Smooth muscle cell (in vitro differentiated cells): ENCODE data around the gene IKBKG. TPM values are rescaled to one million over a fixed set of nuclear protein-coding genes. Genes with fewer than 3 reads are reported as not detected.

Experiments
- DNase-seq: peaks from one replicate; lab custom pipeline; 2025; ENCODE audit not compliant: unreplicated experiment; lab: John Stamatoyannopoulos, UW
- H2AFZ ChIP-seq: fragments of 200-600 bp; sonication (generic); 2 replicates; pipeline ENCODE4 v1.6.0; 2016; ENCODE audit warnings: antibody characterized with exemption, low read depth, mild to moderate bottlenecking
- H3F3A ChIP-seq: fragments of 200-600 bp; sonication (generic); 2 replicates; pipeline ENCODE4 v1.6.0; 2017; ENCODE audit warnings: antibody characterized with exemption, low read depth
- H3K27ac ChIP-seq: fragments of 200-600 bp; sonication (generic); 2 replicates; pipeline ENCODE4 v1.5.1; 2016; ENCODE audit warnings: low read depth, mild to moderate bottlenecking
- H3K27me3 ChIP-seq: fragments of 200-600 bp; sonication (generic); 2 replicates; pipeline ENCODE4 v1.6.1; 2016; ENCODE audit warnings: low read depth, mild to moderate bottlenecking
- H3K36me3 ChIP-seq: fragments of 200-600 bp; sonication (generic); 2 replicates; pipeline ENCODE4 v1.5.1; 2016; ENCODE audit warnings: low read depth
- H3K4me1 ChIP-seq: fragments of 200-600 bp; sonication (generic); 2 replicates; pipeline ENCODE4 v1.5.1; 2016; ENCODE audit warnings: low read depth
- H3K4me2 ChIP-seq: fragments of 200-600 bp; sonication (generic); 2 replicates; pipeline ENCODE4 v1.6.0; 2016; ENCODE audit warnings: mild to moderate bottlenecking
- H3K4me3 ChIP-seq: fragments of 200-600 bp; sonication (generic); 2 replicates; pipeline ENCODE4 v1.5.1; 2016; ENCODE audit warnings: mild to moderate bottlenecking
- H3K79me2 ChIP-seq: fragments of 200-600 bp; sonication (generic); 2 replicates; pipeline ENCODE4 v1.6.0; 2016; ENCODE audit warnings: low read depth, mild to moderate bottlenecking
- H3K9ac ChIP-seq: fragments of 200-600 bp; sonication (generic); 2 replicates; pipeline ENCODE4 v1.6.0; 2016; ENCODE audit warnings: low read depth
- H3K9me3 ChIP-seq: fragments of 200-600 bp; sonication (generic); replicated peaks from 2 replicates; pipeline ENCODE4 v1.5.1; 2016; ENCODE audit warnings: low read depth
- H4K20me1 ChIP-seq: fragments of 200-600 bp; sonication (generic); 2 replicates; pipeline ENCODE4 v1.6.0; 2016; ENCODE audit warnings: low read depth
- CTCF ChIP-seq: fragments of 200-600 bp; sonication (generic); IDR thresholded peaks from 2 replicates; pipeline ENCODE4 v1.5.1; 2017; ENCODE audit warnings: borderline replicate concordance, mild to moderate bottlenecking, antibody characterized with exemption; ENCODE audit not compliant: insufficient read depth, poor library complexity, severe bottlenecking
- whole genome bisulfite sequencing: methylation state at CpG from one replicate; pipeline ENCODE4 v1.1.7; 2016; ENCODE audit warnings: low lambda C conversion rate; 5-methylcytosine and 5-hydroxymethylcytosine counted together
- polyA plus RNA-seq: library from polyadenylated mRNA; unstranded; fragments of >200 nt; fragmentation: Nextera tagmentation; extraction: Ambion mirVana; gene quantifications from 2 replicates; pipeline ENCODE4 v1.2.1, GENCODE V29; 2016
- total RNA-seq: library from RNA; depleted of rRNA; stranded (reverse); fragments of >200 nt; gene quantifications from 2 replicates; pipeline ENCODE4 v1.2.3, GENCODE V29; 2014

Gene IKBKG
- total and polyA plus RNA-seq, 2 experiments from 2014 or later, result 12.5 to 25.4 TPM

- no peaks in the 10 kb centered on the region for H3K27me3 ChIP-seq
- H3K4me2 ChIP-seq, result no peak overlapping the region
- H2AFZ ChIP-seq, result no peak overlapping the region
- H3K27ac ChIP-seq, result peak overlapping the region; percentile 82
- H3K9ac ChIP-seq, result peak overlapping the region; percentile 11
- TF ChIP-seq CTCF, result no peak
- no peak for DNase-seq
- H3K4me1 ChIP-seq, result no peaks in the 10 kb centered on the region
- peaks cover 2% of the 10 kb centered on the region for H3F3A ChIP-seq
- no peaks in the 10 kb centered on the region for H4K20me1 ChIP-seq
- 45% methylated on average over 12 of the region's 12 CpGs for WGBS
- no peak overlapping the region for H3K4me3 ChIP-seq
- no peaks in the 10 kb centered on the region for H3K79me2 ChIP-seq
- no peaks in the 10 kb centered on the region for H3K9me3 ChIP-seq
- no peaks in the 10 kb centered on the region for H3K36me3 ChIP-seq
These were observed 41.7 kb upstream of the IKBKG start for GRCh38 chrX:154505734-154506133.

GRCh38 chrX:154506483-154507332, 40.7 kb upstream of the IKBKG start:
- Histone ChIP-seq H3K9ac (no peak overlapping the region), H3K27ac (peak overlapping the region; percentile 82), H3K27me3 (no peaks in the 10 kb centered on the region), H3K4me2 (no peak overlapping the region), H3K4me3 (no peak overlapping the region), H3K9me3 (no peaks in the 10 kb centered on the region), H3K36me3 (no peaks in the 10 kb centered on the region), H2AFZ (no peak overlapping the region), H4K20me1 (no peaks in the 10 kb centered on the region), H3K79me2 (no peaks in the 10 kb centered on the region), H3K4me1 (no peaks in the 10 kb centered on the region), H3F3A (peaks cover 2% of the 10 kb centered on the region)
- WGBS, result 86% methylated on average over 31 of the region's 37 CpGs
- no peak for DNase-seq
- no peak for TF ChIP-seq CTCF

- Histone ChIP-seq H3K4me3 (no peak overlapping the region), H3K4me1 (no peaks in the 10 kb centered on the region), H3K79me2 (no peaks in the 10 kb centered on the region), H3K36me3 (no peaks in the 10 kb centered on the region), H3K27ac (no peak overlapping the region), H3K9me3 (no peaks in the 10 kb centered on the region), H3K27me3 (no peaks in the 10 kb centered on the region), H2AFZ (no peak overlapping the region), H4K20me1 (no peaks in the 10 kb centered on the region), H3K4me2 (no peak overlapping the region), H3K9ac (no peak overlapping the region), H3F3A (peaks cover 2% of the 10 kb centered on the region)
- 93% methylated on average over 23 of the region's 24 CpGs for WGBS
- DNase-seq, result no peak
- TF ChIP-seq CTCF, result no peak
These were observed 39.6 kb upstream of the IKBKG start for GRCh38 chrX:154507673-154508383.

- Histone ChIP-seq H3K36me3 (no peaks in the 10 kb centered on the region), H2AFZ (no peak overlapping the region), H3K9ac (no peak overlapping the region), H3F3A (peaks cover 2% of the 10 kb centered on the region), H3K4me1 (no peaks in the 10 kb centered on the region), H3K9me3 (no peaks in the 10 kb centered on the region), H4K20me1 (no peaks in the 10 kb centered on the region), H3K4me2 (no peak overlapping the region), H3K79me2 (no peaks in the 10 kb centered on the region), H3K27me3 (no peaks in the 10 kb centered on the region), H3K27ac (no peak overlapping the region), H3K4me3 (no peak overlapping the region)
- DNase-seq, result no peak
- TF ChIP-seq CTCF, result no peak
- WGBS, result 88% methylated on average over 11 of the region's 13 CpGs
These were observed 39.1 kb upstream of the IKBKG start for GRCh38 chrX:154508384-154508745.
